Purkinje cell (primary cell): Measurements from ENCODE around the gene SEC14L1. TPM values are rescaled to one million over a fixed set of nuclear protein-coding genes. Genes with fewer than 3 reads are reported as not detected.

ENCODE experiments used
- polyA plus RNA-seq: library from polyadenylated mRNA; unstranded; fragments of >200 nt; fragmentation: Nextera tagmentation; gene quantifications from 2 replicates; pipeline ENCODE4 v1.2.1, GENCODE V29; 2014

The SEC14L1 gene
- polyA plus RNA-seq = 55.3 and 64.5 TPM in 2 replicates

GRCh38 chr17:77140878-77141767, at the start of gene SEC14L1:
Gene SEC14L1, plus strand, starts transcription at chr17:77140969. Its CDS starts 2,628 bp downstream, at chr17:77143597.

